ENCODE results near the gene TFF3.

TFF3 gene, protein sequence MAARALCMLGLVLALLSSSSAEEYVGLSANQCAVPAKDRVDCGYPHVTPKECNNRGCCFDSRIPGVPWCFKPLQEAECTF

DNA sequence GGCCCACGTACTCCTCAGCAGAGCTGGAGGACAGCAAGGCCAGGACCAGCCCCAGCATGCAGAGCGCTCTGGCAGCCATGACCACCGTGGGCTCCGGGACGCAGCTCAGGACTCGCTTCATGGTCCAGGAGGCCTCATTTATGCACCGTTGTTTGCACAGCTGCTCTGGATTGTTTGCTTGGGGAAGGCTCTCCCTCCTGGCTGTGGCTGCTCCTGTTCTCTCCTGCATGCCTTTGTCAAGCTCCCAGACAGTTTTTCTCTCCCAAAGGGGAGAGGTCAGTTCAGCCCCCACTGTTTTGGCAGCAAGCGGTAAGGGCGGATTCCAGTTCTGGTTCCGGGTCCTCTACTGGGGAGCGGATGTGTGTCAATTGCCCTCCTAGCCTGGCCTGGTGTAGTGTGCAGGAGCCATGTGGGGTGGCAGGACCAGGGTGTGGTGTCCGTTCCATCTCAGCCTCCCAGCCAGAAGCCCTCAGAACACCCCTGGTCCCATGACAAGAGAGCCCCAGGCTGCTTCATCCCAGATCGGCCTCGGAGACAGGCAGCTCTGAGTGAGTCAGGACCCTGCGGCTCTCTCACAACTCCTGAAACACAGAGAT, at the start of gene TFF3:
Gene TFF3, minus strand, starts transcription at position 114 of the 596 bp plus-strand sequence. Its CDS starts 35 bp downstream, at position 79.
- DNase-seq = no peak

GRCh38 chr21:42364304-42364865, 49.2 kb upstream of the TFF3 start:
- no peak for DNase-seq

- DNase-seq = no peak
Measured at GRCh38 chr21:42363312-42363711, 48.1 kb upstream of the TFF3 start.

- no peak for DNase-seq
Measured at GRCh38 chr21:42362700-42363099, 47.5 kb upstream of the TFF3 start.

GRCh38 chr21:42362198-42362597, 47.0 kb upstream of the TFF3 start:
- DNase-seq = no peak

- DNase-seq = no peak
Measured at GRCh38 chr21:42361286-42361685, 46.1 kb upstream of the TFF3 start.

DNA sequence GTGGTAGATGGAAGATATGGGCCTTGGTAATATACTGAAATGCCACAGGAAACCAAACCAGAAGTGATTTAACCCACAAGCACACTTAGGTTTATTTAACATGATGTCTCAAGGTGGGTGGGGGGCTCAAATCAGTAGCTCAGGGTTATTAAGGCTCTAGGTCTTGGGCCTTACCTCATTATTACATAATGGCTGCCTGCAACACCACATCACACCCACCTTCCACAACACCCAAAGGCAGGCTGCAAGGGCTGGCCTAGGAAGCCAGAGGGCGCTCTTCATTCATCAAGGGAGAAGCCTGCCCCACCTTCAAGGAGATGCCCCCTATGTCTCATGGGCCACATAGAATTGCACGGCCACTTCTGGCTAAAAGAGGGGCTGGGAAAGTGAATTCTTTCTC, 45.1 kb upstream of the TFF3 start:
- DNase-seq = peak; percentile 17

GRCh38 chr21:42358937-42359336, 43.7 kb upstream of the TFF3 start:
- no peak for DNase-seq

- no peak for DNase-seq
Measured at GRCh38 chr21:42358261-42358660, 43.1 kb upstream of the TFF3 start.

- DNase-seq = no peak
Measured at GRCh38 chr21:42357307-42357706, 42.1 kb upstream of the TFF3 start.

DNA sequence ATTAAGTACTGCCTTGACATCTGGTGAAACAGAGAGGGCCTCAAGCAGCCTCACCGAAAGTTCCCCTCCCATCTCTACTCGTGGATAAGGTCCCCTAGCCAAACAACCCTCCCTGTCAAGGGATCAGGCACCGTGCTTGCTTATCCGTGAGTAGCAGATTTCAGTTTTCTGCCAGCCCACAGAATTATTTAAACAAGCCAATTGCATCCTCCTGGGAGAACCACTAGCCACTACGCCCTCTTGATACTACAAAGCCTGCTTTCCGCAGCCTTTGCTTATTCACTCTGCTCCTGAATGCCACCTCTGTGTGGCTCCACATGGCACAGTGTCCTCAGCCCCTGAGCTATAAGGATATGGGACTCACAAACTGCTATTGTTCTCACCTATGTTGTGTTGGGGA, 41.4 kb upstream of the TFF3 start:
- no peak for DNase-seq

DNA sequence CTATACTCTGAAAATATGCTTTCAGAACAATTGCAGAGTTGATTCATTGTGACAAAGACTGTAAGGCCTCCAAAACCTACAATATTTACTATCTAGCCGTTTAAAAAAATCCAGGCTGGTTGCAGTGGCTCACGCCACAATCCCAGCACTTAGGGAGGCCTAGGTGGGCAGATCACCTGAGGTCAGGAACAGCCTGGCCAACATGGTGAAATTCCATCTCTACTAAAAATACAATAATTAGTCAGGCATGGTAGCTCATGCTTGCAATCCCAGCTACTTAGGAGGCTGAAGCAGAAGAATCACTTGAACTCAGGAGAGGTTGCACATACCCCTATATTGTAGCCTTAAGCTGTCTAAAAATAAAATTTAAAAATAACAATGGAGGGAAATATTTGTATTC, 40.8 kb upstream of the TFF3 start:
- DNase-seq = no peak

GRCh38 chr21:42353623-42354022, 38.4 kb upstream of the TFF3 start:
- DNase-seq = no peak

DNA sequence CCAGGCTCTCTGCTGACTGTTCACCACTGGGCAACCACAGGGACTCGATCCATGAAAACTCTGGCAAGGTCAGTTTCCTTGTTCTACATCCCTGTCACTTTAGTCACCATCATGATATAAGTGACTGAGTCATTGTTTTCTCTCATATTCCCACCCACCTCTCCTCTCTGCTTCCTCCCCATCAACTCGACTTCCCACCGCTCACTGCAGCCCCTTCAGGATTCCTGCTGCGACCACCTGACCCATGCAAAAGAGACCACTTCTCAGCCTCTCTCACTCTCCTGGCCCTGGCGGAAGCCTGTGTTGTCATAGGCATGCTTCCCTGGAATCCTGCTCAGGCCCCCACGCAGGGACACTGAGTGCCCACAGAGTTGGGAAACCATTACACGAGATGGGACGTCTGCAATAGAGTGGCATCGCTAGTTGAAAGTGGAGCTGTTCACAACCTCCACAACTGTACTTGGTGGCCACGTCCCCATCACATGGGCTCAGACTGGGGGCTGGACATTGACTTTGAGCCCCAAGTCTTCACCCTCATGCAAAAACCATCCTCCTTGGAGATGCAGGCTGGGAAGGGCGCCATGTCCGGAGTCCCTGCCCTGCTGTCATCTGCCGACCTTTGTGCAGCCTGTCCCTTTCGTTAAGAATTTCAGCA, 37.4 kb upstream of the TFF3 start:
- DNase-seq = no peak

DNA sequence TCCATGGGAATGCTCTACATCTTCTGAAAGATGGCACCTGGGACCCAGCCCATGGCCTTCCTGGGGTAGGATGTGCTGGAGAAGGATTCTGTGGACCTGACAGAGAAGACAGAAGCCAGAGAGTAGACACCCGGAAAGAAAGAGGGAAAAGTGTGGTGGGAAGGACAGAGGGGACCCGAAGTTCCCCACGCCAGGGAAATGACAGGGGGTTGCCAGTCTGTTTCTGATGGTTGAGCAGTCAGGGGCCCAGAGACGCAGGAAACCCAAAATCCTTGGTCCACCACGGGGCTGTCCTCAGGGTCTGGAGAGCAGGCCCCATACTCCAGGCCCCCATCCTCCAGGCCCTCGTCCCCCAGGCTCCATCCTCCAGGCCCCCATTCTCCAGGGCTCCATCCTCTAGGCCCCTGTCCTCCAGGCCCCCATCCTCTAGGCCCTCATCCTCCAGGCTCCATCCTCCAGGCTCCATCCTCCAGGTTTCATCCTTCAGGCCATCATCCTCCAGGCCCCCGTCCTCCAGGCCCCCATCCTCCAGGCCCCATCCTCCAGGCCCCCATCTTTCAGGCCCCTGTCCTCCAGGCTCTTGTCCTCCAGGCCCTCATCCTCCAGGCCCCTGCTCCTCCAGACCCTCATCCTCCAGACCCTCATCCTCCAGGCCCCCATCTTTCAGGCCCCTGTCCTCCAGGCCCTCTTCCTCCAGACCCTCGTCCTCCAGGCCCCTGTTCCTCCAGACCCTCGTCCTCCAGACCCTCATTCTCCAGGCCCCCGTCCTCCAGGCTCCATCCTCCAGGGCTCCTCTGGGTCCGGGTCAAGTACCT, 36.6 kb upstream of the TFF3 start:
- no peak for DNase-seq

DNA sequence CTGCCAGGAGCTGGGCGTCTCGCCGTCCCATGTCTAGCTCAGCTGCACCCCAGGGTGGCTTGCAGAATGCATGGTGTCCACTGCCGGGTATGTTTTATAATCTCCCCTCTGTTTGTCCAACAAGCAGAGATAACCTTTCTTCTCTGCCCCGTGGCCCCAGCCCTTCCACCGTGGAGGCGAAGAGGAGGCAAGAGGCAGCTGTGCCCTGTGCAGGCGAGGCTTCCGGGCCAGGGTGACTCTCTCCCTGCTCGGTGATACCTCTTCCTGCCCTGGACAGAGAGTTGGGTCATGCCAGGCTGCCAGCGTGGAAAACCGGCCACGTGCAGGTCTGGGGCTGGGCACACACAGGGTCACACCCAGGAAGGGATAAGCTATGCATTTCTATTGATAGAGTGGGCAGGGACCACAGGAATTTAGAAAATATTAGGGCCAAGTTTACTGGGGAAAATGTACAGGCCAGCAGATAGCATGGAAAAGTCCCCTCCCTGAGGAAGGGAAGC, 35.8 kb upstream of the TFF3 start, which contains the start of gene TFF2:
Gene TFF2, minus strand, starts transcription at position 68 of the 500 bp plus-strand sequence. Its CDS starts 37 bp downstream, at position 31.
- no peak for DNase-seq

DNA sequence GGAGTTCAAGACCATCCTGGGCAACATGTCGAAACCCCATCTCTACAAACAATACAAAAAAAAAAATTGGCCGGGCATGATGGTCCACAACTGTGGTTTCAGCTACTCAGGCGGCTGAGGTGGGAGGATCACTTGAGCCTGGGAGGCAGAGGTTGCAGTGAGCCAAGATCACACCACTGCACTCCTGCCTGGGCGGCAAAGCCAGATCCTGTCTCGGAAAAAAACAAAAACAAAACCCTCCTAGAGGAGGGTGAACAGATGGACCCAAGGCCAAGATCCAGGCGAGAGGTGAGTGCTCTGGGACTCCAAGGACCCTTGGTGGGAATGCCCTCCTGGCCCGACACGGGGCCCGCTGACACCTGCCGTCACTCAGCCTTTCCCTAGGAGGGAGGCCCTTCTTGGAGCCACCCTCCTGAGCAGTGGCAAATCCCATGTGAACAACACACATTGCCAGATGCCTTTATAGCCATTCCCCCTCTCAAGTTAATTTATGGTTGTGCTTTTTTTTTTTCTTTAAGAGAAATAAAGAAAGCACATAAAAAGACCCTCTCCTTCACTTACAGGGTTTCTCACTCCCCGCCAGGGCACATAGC, 35.2 kb upstream of the TFF3 start:
- DNase-seq = no peak

GRCh38 chr21:42349420-42350317, 34.5 kb upstream of the TFF3 start:
- no peak for DNase-seq

DNA sequence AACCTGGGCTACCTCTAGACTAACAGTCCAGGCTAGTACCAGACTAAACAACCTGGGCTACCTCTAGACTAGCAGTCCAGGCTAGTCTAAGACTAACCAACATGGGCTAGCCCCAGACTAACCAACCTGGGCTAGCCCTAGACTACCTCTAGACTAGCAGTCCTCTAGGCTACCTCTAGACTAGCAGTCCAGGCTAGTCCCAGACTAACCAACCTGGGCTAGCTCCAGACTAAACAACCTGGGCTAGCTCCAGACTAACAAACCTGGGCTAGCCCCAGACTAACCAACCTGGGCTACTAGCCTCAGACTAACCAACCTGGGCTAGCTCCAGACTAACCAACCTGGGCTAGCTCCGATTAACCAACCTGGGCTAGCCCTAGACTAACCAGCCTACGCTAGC, 33.6 kb upstream of the TFF3 start:
- no peak for DNase-seq

GRCh38 chr21:42347601-42348327, 32.6 kb upstream of the TFF3 start:
- no peak for DNase-seq

Data from inflammatory macrophage treated with lipopolysaccharide for 4 hours (primary cell).